Urothelium cell line (cell line): ENCODE measurements around the gene BABAM2.

Source experiments
- DNase-seq: peaks from one replicate; pipeline ENCODE4 v3.0.0; 2011; ENCODE audit warnings: low spot score, mixed read lengths
- FAIRE-seq: peaks from 2 replicates; lab custom pipeline; 2011; peaks lifted over from hg19 to GRCh38; lab: Jason Lieb, UNC

The BABAM2 gene

GRCh38 chr2:28348149-28348567, 457.6 kb downstream of the BABAM2 start:
- DNase-seq, result no peak
- FAIRE-seq, result no peak

GRCh38 chr2:28348921-28349320, 458.4 kb downstream of the BABAM2 start:
- no peak for DNase-seq
- FAIRE-seq, result no peak

GRCh38 chr2:28349546-28350165, 459.1 kb downstream of the BABAM2 start:
- FAIRE-seq (no peak), DNase-seq (no peak)

- DNase-seq (no peak), FAIRE-seq (no peak)
Observed at GRCh38 chr2:28350196-28350595, 459.7 kb downstream of the BABAM2 start.

- DNase-seq (no peak), FAIRE-seq (no peak)
Observed at GRCh38 chr2:28350791-28351285, 460.3 kb downstream of the BABAM2 start.

GRCh38 chr2:28351621-28352020, 461.1 kb downstream of the BABAM2 start:
- no peak for FAIRE-seq
- DNase-seq, result no peak

GRCh38 chr2:28352104-28352503, 461.6 kb downstream of the BABAM2 start:
- DNase-seq, result no peak
- no peak for FAIRE-seq

GRCh38 chr2:28352610-28353195, 462.2 kb downstream of the BABAM2 start:
- DNase-seq, result no peak
- peak; percentile 27 for FAIRE-seq

GRCh38 chr2:28354920-28355520, 464.5 kb downstream of the BABAM2 start:
- no peak for DNase-seq

GRCh38 chr2:28355521-28356094, 465.1 kb downstream of the BABAM2 start:
- FAIRE-seq, result no peak
- no peak for DNase-seq

More at GRCh38 chr2:28354920-28355520, 464.5 kb downstream of the BABAM2 start:
- no peak for FAIRE-seq

GRCh38 chr2:28356095-28356911, 465.8 kb downstream of the BABAM2 start:
- FAIRE-seq, result no peak
- DNase-seq, result peak; percentile 72

GRCh38 chr2:28357055-28357454, 466.5 kb downstream of the BABAM2 start:
- no peak for DNase-seq
- no peak for FAIRE-seq

- FAIRE-seq, result no peak
- DNase-seq, result no peak
Observed at GRCh38 chr2:28357948-28358667, 467.6 kb downstream of the BABAM2 start.

GRCh38 chr2:28358668-28359201, 468.2 kb downstream of the BABAM2 start:
- no peak for DNase-seq

GRCh38 chr2:28359222-28360057, 468.9 kb downstream of the BABAM2 start:
- peak; percentile 77 for DNase-seq
- no peak for FAIRE-seq

More at GRCh38 chr2:28358668-28359201, 468.2 kb downstream of the BABAM2 start:
- no peak for FAIRE-seq

GRCh38 chr2:28360058-28360717, 469.7 kb downstream of the BABAM2 start:
- DNase-seq (no peak), FAIRE-seq (no peak)

- DNase-seq (peak; percentile 60), FAIRE-seq (no peak)
Observed at GRCh38 chr2:28360718-28361293, 470.3 kb downstream of the BABAM2 start.
